Right lobe of liver (tissue), 6 donors: ENCODE measurements around the gene C1D. TPM values are rescaled to one million over a fixed set of nuclear protein-coding genes. Genes with fewer than 3 reads are reported as not detected.

Experiments
- ATAC-seq, 4 donors: fragments of 200-7000 bp; cut with Tn5 transposase; one replicate each; pipeline ENCODE4 v1.9.1; 2020; ENCODE audit warnings: mild to moderate bottlenecking in 4 of 4, moderate library complexity in 4 of 4
- DNase-seq, 3 donors: peaks; one replicate each; pipeline ENCODE4 v3.0.0-alpha.2; 2020
- H3K27ac ChIP-seq, 3 donors: fragments of 200-600 bp; one replicate each; pipeline ENCODE4 v1.8.0; 2022
- H3K27me3 ChIP-seq, 2 donors: fragments of 200-600 bp; one replicate each; pipeline ENCODE4 v1.8.0; 2022
- H3K36me3 ChIP-seq, 4 donors: fragments of 200-600 bp; sonication (generic) in 1 of 4; one replicate each; pipeline versions ENCODE4 v1.5.1 to v1.8.0; 2017 to 2022; ENCODE audit warnings: control low read depth in 1 of 4
- H3K4me1 ChIP-seq, 4 donors: fragments of 200-600 bp; sonication (generic) in 1 of 4; one replicate each; pipeline versions ENCODE4 v1.5.1 to v1.8.0; 2017 to 2022; ENCODE audit warnings: control low read depth in 1 of 4
- H3K4me3 ChIP-seq, 3 donors: fragments of 200-600 bp; one replicate each; pipeline ENCODE4 v1.8.0; 2022
- H3K9me3 ChIP-seq, 4 donors: fragments of 200-600 bp; sonication (generic) in 1 of 4; one replicate each; pipeline versions ENCODE4 v1.5.1 to v1.8.0; 2017 to 2022; ENCODE audit warnings: control low read depth in 1 of 4
- POLR2A ChIP-seq: fragments of 450-650 bp; IDR thresholded peaks from one replicate; pipeline ENCODE4 v1.6.1; 2017; ENCODE audit warnings: antibody characterized with exemption, mild to moderate bottlenecking
- WGBS: methylation state at CpG from one replicate; pipeline ENCODE4 v1.1.6; 2018; ENCODE audit warnings: low coverage, low lambda C conversion rate; ENCODE audit not compliant: insufficient coverage; ENCODE audit errors: missing lambda C conversion rate; 5-methylcytosine and 5-hydroxymethylcytosine counted together
- intact Hi-C, 2 donors: fragments of 100-400 bp; cut with DNase I; formaldehyde crosslinking; loops; one replicate each; pipeline versions ENCODE4 v1.11.2 to v1.14.1; 2022
- total RNA-seq, 6 experiments: library from RNA; depleted of rRNA in 2 of 6; stranded (reverse); fragments of >200 nt in 2 of 6; fragmentation: NEBNext Ultra II Directional in 3 of 6; extraction: Animal tissue kit (Norgen Biotek cat#: 25700) in 3 of 6; gene quantifications; one replicate each; pipeline versions ENCODE4 v1.1.0 to v1.2.4, GENCODE V29; 2016 to 2023
- TF ChIP-seq, protein P1 (sequence below), 4 donors: fragments of 200-600 bp in 3 of 4; fragments of 450-650 bp in 1 of 4; IDR thresholded peaks; one replicate each; pipeline versions ENCODE4 v1.5.1 to v1.8.0; 2016 to 2022; ENCODE audit warnings: antibody characterized with exemption in 4 of 4, mild to moderate bottlenecking in 2 of 4
- donor health status: DM: no; HTN: yes; CAD: no.
- donor health status: DM: no; HTN: no; CAD: no.
- donor health status: DM: no; HTN: no; CAD: no.
- donor health status: DM: no; HTN: yes; CAD: no.
- donor health status: DM: no; HTN: yes; CAD: no.

Gene C1D
- total RNA-seq, 6 experiments from 2014 or later = 7.1 to 42.8 (median 15.0) TPM

DNA sequence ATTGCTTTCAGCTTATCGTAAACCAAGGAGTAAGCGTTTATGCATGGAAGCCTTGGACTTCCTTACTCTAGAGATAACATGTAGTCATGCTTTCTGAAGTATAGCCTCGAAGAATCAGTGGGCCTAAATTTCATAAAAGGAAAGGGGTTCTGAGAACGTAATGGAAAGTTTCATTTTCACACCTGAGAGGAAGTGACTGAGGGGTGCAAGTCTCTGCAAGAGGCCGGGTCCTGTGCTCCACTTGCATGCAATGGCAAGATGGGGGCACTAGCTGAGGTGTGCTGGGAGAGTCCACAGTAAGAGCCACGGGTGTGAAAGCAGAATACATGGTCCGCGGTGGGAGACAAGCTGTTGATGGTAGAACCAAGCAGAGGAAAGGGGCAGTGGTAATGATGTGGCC, 36.5 kb upstream of the C1D start:
- TF ChIP-seq POLR2A = no peak
- no peak overlapping the region for H3K4me3 ChIP-seq
- H3K27ac ChIP-seq = no peak overlapping the region
- intact Hi-C loops = no loop called here
- no peaks in the 10 kb centered on the region for H3K27me3 ChIP-seq
- DNase-seq = no peak
- no peaks in the 10 kb centered on the region for H3K4me1 ChIP-seq
- no peaks in the 10 kb centered on the region for H3K36me3 ChIP-seq
- WGBS = 76% methylated on average over 6 of the region's 8 CpGs
- H3K9me3 ChIP-seq = no peaks in the 10 kb centered on the region
- ATAC-seq = no peak

GRCh38 chr2:68098291-68098797, 35.5 kb upstream of the C1D start:
- TF ChIP-seq, protein P1, sequence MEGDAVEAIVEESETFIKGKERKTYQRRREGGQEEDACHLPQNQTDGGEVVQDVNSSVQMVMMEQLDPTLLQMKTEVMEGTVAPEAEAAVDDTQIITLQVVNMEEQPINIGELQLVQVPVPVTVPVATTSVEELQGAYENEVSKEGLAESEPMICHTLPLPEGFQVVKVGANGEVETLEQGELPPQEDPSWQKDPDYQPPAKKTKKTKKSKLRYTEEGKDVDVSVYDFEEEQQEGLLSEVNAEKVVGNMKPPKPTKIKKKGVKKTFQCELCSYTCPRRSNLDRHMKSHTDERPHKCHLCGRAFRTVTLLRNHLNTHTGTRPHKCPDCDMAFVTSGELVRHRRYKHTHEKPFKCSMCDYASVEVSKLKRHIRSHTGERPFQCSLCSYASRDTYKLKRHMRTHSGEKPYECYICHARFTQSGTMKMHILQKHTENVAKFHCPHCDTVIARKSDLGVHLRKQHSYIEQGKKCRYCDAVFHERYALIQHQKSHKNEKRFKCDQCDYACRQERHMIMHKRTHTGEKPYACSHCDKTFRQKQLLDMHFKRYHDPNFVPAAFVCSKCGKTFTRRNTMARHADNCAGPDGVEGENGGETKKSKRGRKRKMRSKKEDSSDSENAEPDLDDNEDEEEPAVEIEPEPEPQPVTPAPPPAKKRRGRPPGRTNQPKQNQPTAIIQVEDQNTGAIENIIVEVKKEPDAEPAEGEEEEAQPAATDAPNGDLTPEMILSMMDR (IDR thresholded peaks at IDR 0.05) = no peak
- no peak for TF ChIP-seq POLR2A
- H3K4me3 ChIP-seq = no peak overlapping the region
- intact Hi-C loops = no loop called here
- no peaks in the 10 kb centered on the region for H3K9me3 ChIP-seq
- no peak overlapping the region for H3K27ac ChIP-seq
- no peak for ATAC-seq
- WGBS = 93% methylated on average over 3 of the region's 3 CpGs
- peaks cover 0 to 6% (median 0%) of the 10 kb centered on the region in 4 donors for H3K4me1 ChIP-seq
- DNase-seq = no peak
- no peaks in the 10 kb centered on the region for H3K36me3 ChIP-seq
- no peaks in the 10 kb centered on the region for H3K27me3 ChIP-seq

GRCh38 chr2:68094111-68094510, 31.3 kb upstream of the C1D start:
- Histone ChIP-seq H3K4me1 (peaks cover 0 to 7% (median 0%) of the 10 kb centered on the region in 4 donors), H3K27me3 (no peaks in the 10 kb centered on the region), H3K4me3 (no peak overlapping the region), H3K27ac (no peak overlapping the region), H3K36me3 (no peaks in the 10 kb centered on the region), H3K9me3 (no peaks in the 10 kb centered on the region)
- ATAC-seq (no peak), DNase-seq (no peak)
- TF ChIP-seq POLR2A = no peak
- TF ChIP-seq, protein P1 (IDR thresholded peaks at IDR 0.05) = no peak
- 88% methylated on average over 1 of the region's 1 CpG for WGBS
- intact Hi-C loops = no loop called here

GRCh38 chr2:68093634-68094033, 30.8 kb upstream of the C1D start:
- 36% methylated on average over 2 of the region's 2 CpGs for WGBS
- intact Hi-C loops = no loop called here
- no peak overlapping the region for H3K4me3 ChIP-seq
- H3K27me3 ChIP-seq = no peaks in the 10 kb centered on the region
- ATAC-seq (peak in 3 of 4 donors; percentile 28 to 77 (median 36)), DNase-seq (no peak)
- H3K9me3 ChIP-seq = no peaks in the 10 kb centered on the region
- H3K36me3 ChIP-seq = no peaks in the 10 kb centered on the region
- TF ChIP-seq, protein P1 (IDR thresholded peaks at IDR 0.05) = no peak
- no peak for TF ChIP-seq POLR2A
- no peak overlapping the region for H3K27ac ChIP-seq
- peaks cover 0 to 7% (median 0%) of the 10 kb centered on the region in 4 donors for H3K4me1 ChIP-seq

GRCh38 chr2:68091439-68092034, 28.7 kb upstream of the C1D start:
- 55% methylated on average over 2 of the region's 2 CpGs for WGBS
- peaks cover 0 to 7% (median 0%) of the 10 kb centered on the region in 4 donors for H3K4me1 ChIP-seq
- H3K36me3 ChIP-seq = no peaks in the 10 kb centered on the region
- H3K9me3 ChIP-seq = no peaks in the 10 kb centered on the region
- H3K27ac ChIP-seq = no peak overlapping the region
- intact Hi-C loops = no loop called here
- no peak overlapping the region for H3K4me3 ChIP-seq
- no peak for DNase-seq
- no peak for ATAC-seq
- no peaks in the 10 kb centered on the region for H3K27me3 ChIP-seq
- TF ChIP-seq POLR2A = no peak
- TF ChIP-seq, protein P1 (IDR thresholded peaks at IDR 0.05) = no peak
